Keratinocyte (primary cell): ENCODE data around the gene ZFP36L2. TPM values are rescaled to one million over a fixed set of nuclear protein-coding genes. Genes with fewer than 3 reads are reported as not detected.

Source experiments
- DNase-seq: peaks from one replicate; pipeline ENCODE4 v3.0.0-alpha.2; 2011; ENCODE audit warnings: low read depth, missing footprints, low spot score
- FAIRE-seq: peaks from 2 replicates; lab custom pipeline; 2011; peaks lifted over from hg19 to GRCh38; lab: Jason Lieb, UNC
- H2AFZ ChIP-seq: 2 replicates; pipeline ENCODE4 v1.6.0; 2012; ENCODE audit warnings: low read length, control low read depth, inconsistent platforms; ENCODE audit not compliant: control insufficient read depth
- H3K27ac ChIP-seq: 2 replicates; pipeline ENCODE4 v1.5.1; 2011; ENCODE audit warnings: low read length; ENCODE audit not compliant: control insufficient read depth, insufficient read depth
- H3K27me3 ChIP-seq: 3 replicates; pipeline ENCODE4 v1.6.0; 2011; ENCODE audit warnings: low read length; ENCODE audit not compliant: control insufficient read depth, insufficient read depth; ENCODE audit errors: extremely low read depth
- H3K36me3 ChIP-seq, 2 experiments: 2 replicates in 1 of 2; 3 replicates in 1 of 2; pipeline ENCODE4 v1.5.1; 2011; ENCODE audit warnings: low read length in 2 of 2, mild to moderate bottlenecking in 1 of 2; ENCODE audit not compliant: control insufficient read depth in 2 of 2, insufficient read depth in 2 of 2; ENCODE audit errors: extremely low read depth in 1 of 2
- H3K4me1 ChIP-seq: 3 replicates; pipeline ENCODE4 v1.5.1; 2011; ENCODE audit warnings: low read length; ENCODE audit not compliant: control insufficient read depth, insufficient read depth; ENCODE audit errors: extremely low read depth
- H3K4me2 ChIP-seq: 3 replicates; pipeline ENCODE4 v1.6.0; 2011; ENCODE audit warnings: low read depth, low read length; ENCODE audit not compliant: control insufficient read depth, insufficient read depth; ENCODE audit errors: extremely low read depth
- H3K4me3 ChIP-seq, 3 experiments: fragments of 200-600 bp in 1 of 3; sonication (generic) in 1 of 3; 2 replicates in 2 of 3; 3 replicates in 1 of 3; pipeline ENCODE4 v1.5.1; 2011 to 2016; ENCODE audit warnings: low read length in 3 of 3, mild to moderate bottlenecking in 3 of 3, control low read depth in 2 of 3, inconsistent platforms in 1 of 3, low read depth in 1 of 3, mixed read lengths in 1 of 3, mixed run types in 1 of 3, moderate library complexity in 1 of 3; ENCODE audit not compliant: control insufficient read depth in 2 of 3, insufficient read depth in 2 of 3; ENCODE audit errors: extremely low read depth in 1 of 3
- H3K79me2 ChIP-seq: 2 replicates; pipeline ENCODE4 v1.6.0; 2012; ENCODE audit warnings: low read length; ENCODE audit not compliant: control insufficient read depth, insufficient read depth
- H3K9ac ChIP-seq: 3 replicates; pipeline ENCODE4 v1.6.0; 2011; ENCODE audit warnings: low read length; ENCODE audit not compliant: control insufficient read depth, insufficient read depth; ENCODE audit errors: extremely low read depth
- H3K9me1 ChIP-seq: 3 replicates; pipeline ENCODE4 v1.6.0; 2011; ENCODE audit warnings: low read length; ENCODE audit not compliant: control insufficient read depth, insufficient read depth; ENCODE audit errors: extremely low read depth
- H3K9me3 ChIP-seq: 2 replicates; pipeline ENCODE4 v1.5.1; 2012; ENCODE audit warnings: low read depth, low read length; ENCODE audit not compliant: control insufficient read depth
- H4K20me1 ChIP-seq: 3 replicates; pipeline ENCODE4 v1.6.0; 2011; ENCODE audit warnings: low read length; ENCODE audit not compliant: control insufficient read depth, insufficient read depth; ENCODE audit errors: extremely low read depth
- CTCF ChIP-seq, 3 experiments: IDR thresholded peaks in 1 of 3; conservative IDR thresholded peaks in 1 of 3; optimal IDR thresholded peaks in 1 of 3; 2 replicates in 2 of 3; 3 replicates in 1 of 3; pipeline versions ENCODE3 to v1.5.1; 2011; ENCODE audit warnings: low read length in 3 of 3, mild to moderate bottlenecking in 3 of 3, moderate library complexity in 2 of 3, control low read depth in 1 of 3, inconsistent platforms in 1 of 3; ENCODE audit not compliant: insufficient read depth in 2 of 3; ENCODE audit errors: extremely low read depth in 1 of 3
- EZH2 ChIP-seq: IDR thresholded peaks from one replicate; pipeline ENCODE4 v1.6.1; 2012; ENCODE audit warnings: inconsistent platforms, mild to moderate bottlenecking, low read length, moderate library complexity
- dilution Hi-C: fragments of 300-500 bp; cut with MboI; formaldehyde crosslinking; loops from one replicate; pipeline ENCODE4 v1.7.0; 2020; ENCODE audit warnings: low sequenced_read_pairs; ENCODE audit not compliant: extremely low pct_ligation_motif_present
- polyA plus RNA-seq, 5 experiments: library from polyadenylated mRNA; depleted of rRNA in 3 of 5; stranded (reverse) in 3 of 5; stranded (forward) in 1 of 5; unstranded in 1 of 5; fragments of >200 nt; gene quantifications; 1 replicate in 1 of 5; 2 replicates in 3 of 5; 3 replicates in 1 of 5; pipeline versions ENCODE4 v1.2.1 to v1.2.3, GENCODE V29; 2011 to 2012; ENCODE audit warnings: missing spikeins in 2 of 5, low read depth in 1 of 5, low replicate concordance in 1 of 5

The ZFP36L2 gene
- polyA plus RNA-seq, 1 donor (not counting 4 experiments of a cell fraction or from before 2014, with no cell fraction given), result 52.4 TPM

- Histone ChIP-seq H3K9ac (no peak overlapping the region), H3K9me1 (no peaks in the 10 kb centered on the region), H4K20me1 (no peaks in the 10 kb centered on the region), H3K4me1 (no peaks in the 10 kb centered on the region), H3K4me2 (no peak overlapping the region), H3K9me3 (no peaks in the 10 kb centered on the region), H3K36me3 (peaks cover 1 to 12% of the 10 kb centered on the region in 2 experiments), H3K27ac (no peak overlapping the region), H3K27me3 (no peaks in the 10 kb centered on the region), H3K79me2 (no peaks in the 10 kb centered on the region), H3K4me3 (no peak overlapping the region), H2AFZ (no peak overlapping the region)
- TF ChIP-seq CTCF (optimal IDR thresholded peaks at IDR 0.05 in 1 of 3, IDR thresholded peaks at IDR 0.05 in 1 of 3, conservative IDR thresholded peaks at IDR 0.05 in 1 of 3; ENCODE audit: extremely low read depth in 1 of 3, insufficient read depth in 2 of 3, low read length in 3 of 3) (no peak), EZH2 (no peak)
- DNase-seq (no peak), FAIRE-seq (no peak)
- dilution Hi-C loops, result no loop called here
These were observed 32.2 kb upstream of the ZFP36L2 start for GRCh38 chr2:43258547-43259156.

GRCh38 chr2:43255296-43255910, 29.0 kb upstream of the ZFP36L2 start:
- FAIRE-seq (no peak), DNase-seq (no peak)
- Histone ChIP-seq H3K79me2 (no peaks in the 10 kb centered on the region), H3K36me3 (peaks cover 1 to 8% of the 10 kb centered on the region in 2 experiments), H3K9me1 (no peaks in the 10 kb centered on the region), H3K27me3 (no peaks in the 10 kb centered on the region), H3K4me2 (no peak overlapping the region), H3K4me3 (no peak overlapping the region), H3K9me3 (no peaks in the 10 kb centered on the region), H3K27ac (no peak overlapping the region), H3K9ac (no peak overlapping the region), H2AFZ (no peak overlapping the region), H3K4me1 (peaks cover 12% of the 10 kb centered on the region), H4K20me1 (no peaks in the 10 kb centered on the region)
- dilution Hi-C loops, result no loop called here
- TF ChIP-seq EZH2 (no peak), CTCF (optimal IDR thresholded peaks at IDR 0.05 in 1 of 3, IDR thresholded peaks at IDR 0.05 in 1 of 3, conservative IDR thresholded peaks at IDR 0.05 in 1 of 3; ENCODE audit: extremely low read depth in 1 of 3, insufficient read depth in 2 of 3, low read length in 3 of 3) (no peak)
